Liver (tissue), 9 donors: Measurements from ENCODE around the gene CD79A. TPM values are rescaled to one million over a fixed set of nuclear protein-coding genes. Genes with fewer than 3 reads are reported as not detected.

Experiments
- DNase-seq: peaks from one replicate; pipeline ENCODE4 v3.0.0-alpha.2; 2017; ENCODE audit warnings: low spot score
- H3K27ac ChIP-seq, 2 donors: one replicate each; pipeline ENCODE4 v1.7.0; 2013; ENCODE audit warnings: inconsistent platforms in 2 of 2, low read length in 2 of 2, control low read depth in 1 of 2, low read depth in 1 of 2, mild to moderate bottlenecking in 1 of 2
- H3K27me3 ChIP-seq, 4 donors: one replicate each; pipeline versions ENCODE4 v1.6.1 to v1.7.0; 2013; ENCODE audit warnings: low read length in 3 of 4, inconsistent platforms in 1 of 4, mild to moderate bottlenecking in 1 of 4, moderate library complexity in 1 of 4; ENCODE audit not compliant: control insufficient read depth in 4 of 4, insufficient read depth in 4 of 4
- H3K36me3 ChIP-seq, 4 donors: one replicate each; pipeline versions ENCODE4 v1.6.1 to v1.7.0; 2013; ENCODE audit warnings: low read length in 3 of 4, mild to moderate bottlenecking in 3 of 4, low read depth in 1 of 4, moderate library complexity in 1 of 4; ENCODE audit not compliant: control insufficient read depth in 4 of 4, insufficient read depth in 3 of 4
- H3K4me1 ChIP-seq, 4 donors: one replicate each; pipeline versions ENCODE4 v1.6.1 to v1.7.0; 2013; ENCODE audit warnings: low read length in 3 of 4, mild to moderate bottlenecking in 3 of 4, moderate library complexity in 1 of 4; ENCODE audit not compliant: control insufficient read depth in 4 of 4, insufficient read depth in 4 of 4
- H3K4me3 ChIP-seq, 3 donors: one replicate each; pipeline versions ENCODE4 v1.6.1 to v1.7.0; 2013; ENCODE audit warnings: low read length in 3 of 3, control low read depth in 1 of 3, low read depth in 1 of 3, mild to moderate bottlenecking in 1 of 3
- H3K9ac ChIP-seq, 2 donors: one replicate each; pipeline ENCODE4 v1.7.0; 2013; ENCODE audit warnings: low read length in 2 of 2, mild to moderate bottlenecking in 2 of 2, moderate library complexity in 2 of 2, control low read depth in 1 of 2, low read depth in 1 of 2
- H3K9me3 ChIP-seq, 4 donors: one replicate each; pipeline versions ENCODE4 v1.6.1 to v1.7.0; 2013; ENCODE audit warnings: low read length in 3 of 4; ENCODE audit not compliant: control insufficient read depth in 4 of 4
- EGR1 ChIP-seq, 2 donors: IDR thresholded peaks; 2 replicates each; pipeline ENCODE4 v1.6.1; 2016 to 2018; ENCODE audit warnings: antibody characterized with exemption in 2 of 2, low read depth in 2 of 2
- FOXA1 ChIP-seq: IDR thresholded peaks from 2 replicates; pipeline ENCODE4 v1.6.1; 2016; ENCODE audit warnings: antibody characterized with exemption
- FOXA2 ChIP-seq: IDR thresholded peaks from 2 replicates; pipeline ENCODE4 v1.6.1; 2016; ENCODE audit warnings: antibody characterized with exemption
- GABPA ChIP-seq, 2 donors: IDR thresholded peaks in 1 of 2; conservative IDR thresholded peaks in 1 of 2; 2 replicates each; pipeline ENCODE4 v1.6.1; 2016; ENCODE audit warnings: antibody characterized with exemption in 2 of 2, mild to moderate bottlenecking in 1 of 2, moderate library complexity in 1 of 2
- HNF4A ChIP-seq, 2 donors: conservative IDR thresholded peaks; 2 replicates each; pipeline ENCODE4 v1.6.1; 2016; ENCODE audit warnings: antibody characterized with exemption in 2 of 2, mild to moderate bottlenecking in 2 of 2
- HNF4G ChIP-seq: IDR thresholded peaks from 2 replicates; pipeline ENCODE4 v1.6.1; 2016; ENCODE audit warnings: antibody characterized with exemption
- JUND ChIP-seq, 2 donors: IDR thresholded peaks; 2 replicates each; pipeline ENCODE4 v1.6.1; 2016; ENCODE audit warnings: antibody characterized with exemption in 2 of 2
- MAX ChIP-seq: IDR thresholded peaks from 2 replicates; pipeline ENCODE4 v1.6.1; 2016; ENCODE audit warnings: antibody characterized with exemption
- NR2F2 ChIP-seq: IDR thresholded peaks from 2 replicates; pipeline ENCODE4 v1.6.1; 2016; ENCODE audit warnings: antibody characterized with exemption
- RAD21 ChIP-seq, 2 donors: IDR thresholded peaks; 2 replicates each; pipeline ENCODE4 v1.6.1; 2016; ENCODE audit warnings: antibody characterized with exemption in 2 of 2, mild to moderate bottlenecking in 2 of 2
- REST ChIP-seq: IDR thresholded peaks from 2 replicates; pipeline ENCODE4 v1.6.1; 2016; ENCODE audit warnings: antibody characterized with exemption, mild to moderate bottlenecking
- RXRA ChIP-seq, 2 donors: IDR thresholded peaks; 2 replicates each; pipeline ENCODE4 v1.6.1; 2017 to 2018; ENCODE audit warnings: antibody characterized with exemption in 2 of 2, mild to moderate bottlenecking in 1 of 2
- SP1 ChIP-seq: IDR thresholded peaks from 2 replicates; pipeline ENCODE4 v1.6.1; 2018; ENCODE audit warnings: antibody characterized with exemption, mild to moderate bottlenecking
- TAF1 ChIP-seq: conservative IDR thresholded peaks from 2 replicates; pipeline ENCODE4 v1.6.1; 2016; ENCODE audit warnings: antibody characterized with exemption, mild to moderate bottlenecking
- YY1 ChIP-seq: IDR thresholded peaks from 2 replicates; pipeline ENCODE4 v1.6.1; 2016; ENCODE audit warnings: antibody characterized with exemption, mild to moderate bottlenecking
- WGBS: extraction: QIAGEN DNeasy Blood & Tissue Kit; methylation state at CpG from one replicate; pipeline ENCODE4 v1.1.7; 2013; 5-methylcytosine and 5-hydroxymethylcytosine counted together
- polyA plus RNA-seq, 2 donors: library from polyadenylated mRNA; stranded (reverse) in 1 of 2; unstranded in 1 of 2; fragments of 200-250 nt in 1 of 2; fragments of >200 nt in 1 of 2; fragmentation: Nextera tagmentation in 1 of 2; extraction: Ambion mirVana in 1 of 2; gene quantifications; one replicate each; pipeline versions ENCODE4 v1.2.1 to v1.2.3, GENCODE V29; 2013 to 2015
- total RNA-seq, 2 donors: library from RNA; depleted of rRNA; stranded (reverse); fragments of >200 nt; gene quantifications; one replicate each; pipeline ENCODE4 v1.2.3, GENCODE V29; 2014
- TF ChIP-seq, protein P1 (sequence below): fragments of 150-350 bp; IDR thresholded peaks from 2 replicates; pipeline ENCODE4 v1.5.1; 2017; ENCODE audit warnings: improper control_type of control experiment, low read depth, low read length; ENCODE audit not compliant: missing input control
- TF ChIP-seq, protein P2 (sequence below): IDR thresholded peaks from 2 replicates; pipeline ENCODE4 v1.6.1; 2016; ENCODE audit warnings: antibody characterized with exemption
- TF ChIP-seq, protein P3 (sequence below): IDR thresholded peaks from 2 replicates; pipeline ENCODE4 v1.6.1; 2016; ENCODE audit warnings: antibody characterized with exemption
- donor health status: healthy.
- donor health status: healthy.
- donor health status: healthy.
- donor health status: healthy.
- donor health status: healthy.

Gene CD79A
- total and polyA plus RNA-seq, 4 donors: 0.43 to 5.0 (median 2.0) TPM

- no peak for TF ChIP-seq SP1
- TF ChIP-seq FOXA1: no peak
- TF ChIP-seq YY1: no peak
- TF ChIP-seq TAF1: no peak
- TF ChIP-seq, protein P1, sequence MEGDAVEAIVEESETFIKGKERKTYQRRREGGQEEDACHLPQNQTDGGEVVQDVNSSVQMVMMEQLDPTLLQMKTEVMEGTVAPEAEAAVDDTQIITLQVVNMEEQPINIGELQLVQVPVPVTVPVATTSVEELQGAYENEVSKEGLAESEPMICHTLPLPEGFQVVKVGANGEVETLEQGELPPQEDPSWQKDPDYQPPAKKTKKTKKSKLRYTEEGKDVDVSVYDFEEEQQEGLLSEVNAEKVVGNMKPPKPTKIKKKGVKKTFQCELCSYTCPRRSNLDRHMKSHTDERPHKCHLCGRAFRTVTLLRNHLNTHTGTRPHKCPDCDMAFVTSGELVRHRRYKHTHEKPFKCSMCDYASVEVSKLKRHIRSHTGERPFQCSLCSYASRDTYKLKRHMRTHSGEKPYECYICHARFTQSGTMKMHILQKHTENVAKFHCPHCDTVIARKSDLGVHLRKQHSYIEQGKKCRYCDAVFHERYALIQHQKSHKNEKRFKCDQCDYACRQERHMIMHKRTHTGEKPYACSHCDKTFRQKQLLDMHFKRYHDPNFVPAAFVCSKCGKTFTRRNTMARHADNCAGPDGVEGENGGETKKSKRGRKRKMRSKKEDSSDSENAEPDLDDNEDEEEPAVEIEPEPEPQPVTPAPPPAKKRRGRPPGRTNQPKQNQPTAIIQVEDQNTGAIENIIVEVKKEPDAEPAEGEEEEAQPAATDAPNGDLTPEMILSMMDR: no peak
- TF ChIP-seq RAD21 (IDR thresholded peaks at IDR 0.05): no peak
- no peak for TF ChIP-seq GABPA (IDR thresholded peaks at IDR 0.05 in 1 of 2, conservative IDR thresholded peaks at IDR 0.05 in 1 of 2)
- no peak for TF ChIP-seq HNF4G
- TF ChIP-seq JUND (IDR thresholded peaks at IDR 0.05): no peak
- TF ChIP-seq, protein P2, sequence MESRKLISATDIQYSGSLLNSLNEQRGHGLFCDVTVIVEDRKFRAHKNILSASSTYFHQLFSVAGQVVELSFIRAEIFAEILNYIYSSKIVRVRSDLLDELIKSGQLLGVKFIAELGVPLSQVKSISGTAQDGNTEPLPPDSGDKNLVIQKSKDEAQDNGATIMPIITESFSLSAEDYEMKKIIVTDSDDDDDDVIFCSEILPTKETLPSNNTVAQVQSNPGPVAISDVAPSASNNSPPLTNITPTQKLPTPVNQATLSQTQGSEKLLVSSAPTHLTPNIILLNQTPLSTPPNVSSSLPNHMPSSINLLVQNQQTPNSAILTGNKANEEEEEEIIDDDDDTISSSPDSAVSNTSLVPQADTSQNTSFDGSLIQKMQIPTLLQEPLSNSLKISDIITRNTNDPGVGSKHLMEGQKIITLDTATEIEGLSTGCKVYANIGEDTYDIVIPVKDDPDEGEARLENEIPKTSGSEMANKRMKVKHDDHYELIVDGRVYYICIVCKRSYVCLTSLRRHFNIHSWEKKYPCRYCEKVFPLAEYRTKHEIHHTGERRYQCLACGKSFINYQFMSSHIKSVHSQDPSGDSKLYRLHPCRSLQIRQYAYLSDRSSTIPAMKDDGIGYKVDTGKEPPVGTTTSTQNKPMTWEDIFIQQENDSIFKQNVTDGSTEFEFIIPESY: no peak
- no peak for TF ChIP-seq FOXA2
- TF ChIP-seq EGR1 (IDR thresholded peaks at IDR 0.05; ENCODE audit: low read depth in 2 of 2): no peak
- no peak for TF ChIP-seq REST
- no peak for TF ChIP-seq HNF4A (conservative IDR thresholded peaks at IDR 0.05)
- TF ChIP-seq MAX: no peak
- TF ChIP-seq, protein P3, sequence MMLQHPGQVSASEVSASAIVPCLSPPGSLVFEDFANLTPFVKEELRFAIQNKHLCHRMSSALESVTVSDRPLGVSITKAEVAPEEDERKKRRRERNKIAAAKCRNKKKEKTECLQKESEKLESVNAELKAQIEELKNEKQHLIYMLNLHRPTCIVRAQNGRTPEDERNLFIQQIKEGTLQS: no peak
- no peak for TF ChIP-seq NR2F2
- TF ChIP-seq RXRA (IDR thresholded peaks at IDR 0.05): no peak
- no peak for DNase-seq
Measured at GRCh38 chr19:41880329-41880708, 3.2 kb downstream of the CD79A start.

More at GRCh38 chr19:41880329-41880708, 3.2 kb downstream of the CD79A start:
- Histone ChIP-seq H3K27ac (no peak overlapping the region), H3K4me3 (no peak overlapping the region), H3K27me3 (no peaks in the 10 kb centered on the region), H3K36me3 (no peaks in the 10 kb centered on the region), H3K9ac (no peak overlapping the region), H3K9me3 (no peaks in the 10 kb centered on the region), H3K4me1 (peaks cover 0 to 22% (median 11%) of the 10 kb centered on the region in 4 donors)
- 81% methylated on average over 5 of the region's 5 CpGs for WGBS
